Astrocyte (in vitro differentiated cells and primary cell): ENCODE measurements around the gene ARHGAP33. TPM values are rescaled to one million over a fixed set of nuclear protein-coding genes. Genes with fewer than 3 reads are reported as not detected.
"Not testable (repeated sequence)": the region's sequence is repeated elsewhere in the genome, so short reads cannot be mapped to it uniquely, and the experiment has no call there.

Source experiments
- DNase-seq: peaks from one replicate; pipeline ENCODE4 v3.0.0-alpha.2; 2010; ENCODE audit warnings: low read depth
- FAIRE-seq: peaks from 2 replicates; lab custom pipeline; 2011; peaks lifted over from hg19 to GRCh38; lab: Jason Lieb, UNC
- H2AFZ ChIP-seq: 2 replicates; pipeline ENCODE4 v1.6.0; 2012; ENCODE audit warnings: low read depth, low read length, inconsistent platforms
- H3K27ac ChIP-seq: 2 replicates; pipeline ENCODE4 v1.5.1; 2011; ENCODE audit warnings: low read depth, low read length, inconsistent platforms
- H3K27me3 ChIP-seq: 2 replicates; pipeline ENCODE4 v1.6.0; 2011; ENCODE audit warnings: low read length, inconsistent platforms; ENCODE audit not compliant: insufficient read depth
- H3K36me3 ChIP-seq: 2 replicates; pipeline ENCODE4 v1.5.1; 2011; ENCODE audit warnings: low read length, inconsistent platforms; ENCODE audit not compliant: insufficient read depth
- H3K4me1 ChIP-seq: 2 replicates; pipeline ENCODE4 v1.5.1; 2011; ENCODE audit warnings: low read length, inconsistent platforms; ENCODE audit not compliant: insufficient read depth
- H3K4me2 ChIP-seq: 2 replicates; pipeline ENCODE4 v1.6.0; 2012; ENCODE audit warnings: low read length, inconsistent platforms
- H3K4me3 ChIP-seq: 2 replicates; pipeline ENCODE4 v1.5.1; 2011; ENCODE audit warnings: low read depth, mild to moderate bottlenecking, low read length, inconsistent platforms; ENCODE audit not compliant: insufficient read depth
- H3K79me2 ChIP-seq: 2 replicates; pipeline ENCODE4 v1.6.0; 2012; ENCODE audit warnings: mild to moderate bottlenecking, low read length, inconsistent platforms; ENCODE audit not compliant: insufficient read depth
- H3K9ac ChIP-seq: 2 replicates; pipeline ENCODE4 v1.6.0; 2012; ENCODE audit warnings: mild to moderate bottlenecking, low read length, inconsistent platforms
- H3K9me3 ChIP-seq: 2 replicates; pipeline ENCODE4 v1.5.1; 2012; ENCODE audit warnings: low read depth, mild to moderate bottlenecking, low read length, inconsistent platforms; ENCODE audit not compliant: insufficient read depth
- H4K20me1 ChIP-seq: 2 replicates; pipeline ENCODE4 v1.6.0; 2012; ENCODE audit warnings: low read length, inconsistent platforms; ENCODE audit not compliant: insufficient read depth
- H3K27ac Mint-ChIP-seq: one replicate; pipeline ENCODE4 v1.8.0; 2021; ENCODE audit warnings: mild to moderate bottlenecking, mixed read lengths; ENCODE audit not compliant: unreplicated experiment
- H3K27me3 Mint-ChIP-seq: one replicate; pipeline ENCODE4 v1.8.0; 2021; ENCODE audit warnings: low read depth, mixed read lengths; ENCODE audit not compliant: unreplicated experiment
- H3K36me3 Mint-ChIP-seq: one replicate; pipeline ENCODE4 v1.8.0; 2021; ENCODE audit warnings: low read depth, mixed read lengths; ENCODE audit not compliant: unreplicated experiment
- H3K4me1 Mint-ChIP-seq: one replicate; pipeline ENCODE4 v1.8.0; 2021; ENCODE audit warnings: low read depth, mixed read lengths; ENCODE audit not compliant: unreplicated experiment
- H3K4me3 Mint-ChIP-seq: one replicate; pipeline ENCODE4 v1.8.0; 2021; ENCODE audit warnings: mild to moderate bottlenecking, moderate library complexity, mixed read lengths; ENCODE audit not compliant: unreplicated experiment
- H3K9me3 Mint-ChIP-seq: one replicate; pipeline ENCODE4 v1.8.0; 2021; ENCODE audit warnings: mild to moderate bottlenecking, mixed read lengths; ENCODE audit not compliant: unreplicated experiment
- EZH2 ChIP-seq: IDR thresholded peaks from 2 replicates; pipeline ENCODE4 v1.6.1; 2012; ENCODE audit warnings: mild to moderate bottlenecking, low read length, inconsistent platforms; ENCODE audit not compliant: insufficient read depth
- total RNA-seq: library from RNA; stranded (reverse); gene quantifications from 2 replicates; pipeline ENCODE4 v1.2.1, GENCODE V29; 2021
- TF ChIP-seq, protein P1 (sequence below): IDR thresholded peaks from 2 replicates; pipeline ENCODE4 v1.5.1; 2011; ENCODE audit warnings: low read depth, mild to moderate bottlenecking, inconsistent platforms, low read length, moderate library complexity; ENCODE audit not compliant: insufficient read depth

ARHGAP33 gene
- total RNA-seq, 1 donor from 2014 or later, result 5.5 TPM

GRCh38 chr19:35766571-35767104 is 8.7 kb upstream of the ARHGAP33 start:
- Histone ChIP-seq H3K4me2 (no peak overlapping the region), H3K27me3 (no peaks in the 10 kb centered on the region), H3K4me3 (no peak overlapping the region), H2AFZ (no peak overlapping the region), H3K79me2 (no peaks in the 10 kb centered on the region), H3K27ac (no peak overlapping the region), H3K4me1 (no peaks in the 10 kb centered on the region), H3K9ac (no peak overlapping the region), H3K9me3 (no peaks in the 10 kb centered on the region), H4K20me1 (no peaks in the 10 kb centered on the region), H3K36me3 (peaks cover 7% of the 10 kb centered on the region)
- Mint-ChIP-seq H3K9me3 (no peaks in the 10 kb centered on the region), H3K36me3 (peaks cover 11% of the 10 kb centered on the region), H3K4me3 (no peak overlapping the region), H3K27me3 (no peaks in the 10 kb centered on the region), H3K27ac (no peak overlapping the region), H3K4me1 (no peaks in the 10 kb centered on the region)
- DNase-seq (no peak), FAIRE-seq (no peak)
- TF ChIP-seq, protein P1, sequence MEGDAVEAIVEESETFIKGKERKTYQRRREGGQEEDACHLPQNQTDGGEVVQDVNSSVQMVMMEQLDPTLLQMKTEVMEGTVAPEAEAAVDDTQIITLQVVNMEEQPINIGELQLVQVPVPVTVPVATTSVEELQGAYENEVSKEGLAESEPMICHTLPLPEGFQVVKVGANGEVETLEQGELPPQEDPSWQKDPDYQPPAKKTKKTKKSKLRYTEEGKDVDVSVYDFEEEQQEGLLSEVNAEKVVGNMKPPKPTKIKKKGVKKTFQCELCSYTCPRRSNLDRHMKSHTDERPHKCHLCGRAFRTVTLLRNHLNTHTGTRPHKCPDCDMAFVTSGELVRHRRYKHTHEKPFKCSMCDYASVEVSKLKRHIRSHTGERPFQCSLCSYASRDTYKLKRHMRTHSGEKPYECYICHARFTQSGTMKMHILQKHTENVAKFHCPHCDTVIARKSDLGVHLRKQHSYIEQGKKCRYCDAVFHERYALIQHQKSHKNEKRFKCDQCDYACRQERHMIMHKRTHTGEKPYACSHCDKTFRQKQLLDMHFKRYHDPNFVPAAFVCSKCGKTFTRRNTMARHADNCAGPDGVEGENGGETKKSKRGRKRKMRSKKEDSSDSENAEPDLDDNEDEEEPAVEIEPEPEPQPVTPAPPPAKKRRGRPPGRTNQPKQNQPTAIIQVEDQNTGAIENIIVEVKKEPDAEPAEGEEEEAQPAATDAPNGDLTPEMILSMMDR, result no peak
- TF ChIP-seq EZH2, result no peak

DNA sequence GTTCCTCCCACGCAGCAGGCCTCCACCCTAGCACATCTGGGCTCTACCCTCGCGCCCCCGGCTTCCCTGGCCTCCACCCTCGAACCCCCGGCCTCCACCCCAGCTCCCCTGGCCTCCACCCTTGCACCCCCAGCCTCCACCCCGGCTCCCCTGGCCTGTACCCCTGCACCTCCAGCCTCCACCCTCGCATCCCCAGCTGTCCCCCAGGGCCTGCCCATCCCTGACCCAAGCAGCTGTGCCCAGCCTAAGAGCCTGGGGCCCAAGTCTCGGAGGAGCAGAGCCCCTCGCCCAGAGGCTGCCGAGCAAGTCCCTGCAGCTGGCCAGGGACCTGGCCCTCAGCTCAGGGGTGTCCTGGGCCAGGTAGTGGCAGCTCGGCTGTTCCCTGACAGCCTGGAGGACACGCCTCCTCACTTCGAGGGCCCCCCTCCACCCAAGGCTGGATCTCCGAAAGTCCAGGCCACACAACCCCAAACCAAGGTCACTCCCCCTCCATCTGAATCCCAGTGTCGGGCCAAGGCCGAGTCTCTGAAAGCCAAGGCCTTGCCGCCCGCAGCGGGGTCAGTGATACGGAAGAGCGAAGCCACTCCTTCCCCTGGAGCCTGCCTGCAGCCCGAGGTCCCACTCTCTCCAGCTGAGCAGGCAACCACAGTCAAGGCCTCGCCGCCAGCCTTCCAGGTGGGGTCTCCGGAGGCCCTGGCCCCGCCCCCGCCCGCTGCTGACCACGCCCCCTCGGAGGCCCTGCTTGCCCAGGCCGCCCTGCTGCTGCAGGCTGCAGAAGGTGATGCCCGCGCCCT is 7.9 kb upstream of the ARHGAP33 start:
- Histone ChIP-seq H3K27ac (no peak overlapping the region), H3K27me3 (no peaks in the 10 kb centered on the region), H2AFZ (no peak overlapping the region), H3K9ac (no peak overlapping the region), H3K4me3 (no peak overlapping the region), H3K4me1 (no peaks in the 10 kb centered on the region), H3K4me2 (no peak overlapping the region), H4K20me1 (no peaks in the 10 kb centered on the region), H3K36me3 (peaks cover 4% of the 10 kb centered on the region), H3K9me3 (no peaks in the 10 kb centered on the region), H3K79me2 (no peaks in the 10 kb centered on the region)
- Mint-ChIP-seq H3K27me3 (no peaks in the 10 kb centered on the region), H3K9me3 (no peaks in the 10 kb centered on the region), H3K36me3 (peaks cover 8% of the 10 kb centered on the region), H3K4me3 (no peak overlapping the region), H3K4me1 (no peaks in the 10 kb centered on the region), H3K27ac (no peak overlapping the region)
- DNase-seq (no peak), FAIRE-seq (no peak)
- TF ChIP-seq, protein P1, result no peak
- no peak for TF ChIP-seq EZH2

GRCh38 chr19:35768082-35768421 is 7.3 kb upstream of the ARHGAP33 start:
- H3K4me3 ChIP-seq, result no peak overlapping the region
- H3K9me3 Mint-ChIP-seq, result no peaks in the 10 kb centered on the region
- H3K79me2 ChIP-seq, result no peaks in the 10 kb centered on the region
- no peak overlapping the region for H3K9ac ChIP-seq
- H3K36me3 Mint-ChIP-seq, result peaks cover 8% of the 10 kb centered on the region
- H3K4me3 Mint-ChIP-seq, result no peak overlapping the region
- H3K27ac ChIP-seq, result no peak overlapping the region
- H3K4me1 ChIP-seq, result no peaks in the 10 kb centered on the region
- peaks cover 4% of the 10 kb centered on the region for H3K36me3 ChIP-seq
- DNase-seq (no peak), FAIRE-seq (no peak)
- no peaks in the 10 kb centered on the region for H3K27me3 ChIP-seq
- no peaks in the 10 kb centered on the region for H4K20me1 ChIP-seq
- H3K4me2 ChIP-seq, result no peak overlapping the region
- no peak overlapping the region for H3K27ac Mint-ChIP-seq
- H2AFZ ChIP-seq, result no peak overlapping the region
- no peaks in the 10 kb centered on the region for H3K27me3 Mint-ChIP-seq
- TF ChIP-seq, protein P1, result no peak
- no peak for TF ChIP-seq EZH2
- H3K4me1 Mint-ChIP-seq, result no peaks in the 10 kb centered on the region
- no peaks in the 10 kb centered on the region for H3K9me3 ChIP-seq

DNA sequence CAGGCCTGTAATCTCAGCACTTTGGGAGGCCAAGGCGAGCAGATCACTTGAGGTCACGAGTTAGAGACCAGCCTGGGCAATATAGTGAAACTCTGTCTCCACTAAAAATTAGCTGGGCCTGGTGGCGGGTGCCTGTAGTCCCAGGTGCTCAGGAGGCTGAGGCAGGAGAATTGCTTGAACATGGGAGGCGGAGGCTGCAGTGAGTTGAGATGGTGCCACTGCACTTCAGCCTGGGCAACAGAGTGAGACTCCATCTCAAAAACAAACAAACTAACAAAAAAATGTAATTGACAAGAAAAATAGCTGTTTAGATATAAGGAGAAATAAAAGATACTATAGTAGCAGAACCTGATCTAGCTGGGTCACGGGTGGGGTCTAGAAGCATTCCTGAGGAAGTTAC is 3.0 kb upstream of the ARHGAP33 start:
- peaks cover 13% of the 10 kb centered on the region for H3K4me1 ChIP-seq
- H3K4me2 ChIP-seq, H3K4me3 Mint-ChIP-seq, H3K4me3 ChIP-seq, H2AFZ ChIP-seq, H3K9ac ChIP-seq, H3K27ac Mint-ChIP-seq, DNase-seq, H3K9me3 Mint-ChIP-seq, H3K27ac ChIP-seq, H3K36me3 Mint-ChIP-seq, H3K9me3 ChIP-seq, H3K27me3 ChIP-seq, H4K20me1 ChIP-seq, H3K36me3 ChIP-seq, FAIRE-seq, H3K79me2 ChIP-seq, H3K4me1 Mint-ChIP-seq: not testable (repeated sequence)
- peaks cover 15% of the 10 kb centered on the region for H3K27me3 Mint-ChIP-seq
